Esophagus mucosa (tissue), 1 donor: ENCODE data around the gene SHISA3. TPM values are rescaled to one million over a fixed set of nuclear protein-coding genes. Genes with fewer than 3 reads are reported as not detected.
"Not testable (repeated sequence)": the region's sequence is repeated elsewhere in the genome, so short reads cannot be mapped to it uniquely, and the experiment has no call there.

Experiments
- ATAC-seq: fragments of 200-7000 bp; cut with Tn5 transposase; one replicate; pipeline ENCODE4 v1.9.1; 2020
- total RNA-seq: library from RNA; stranded (reverse); gene quantifications from one replicate; pipeline ENCODE4 v1.2.4, GENCODE V29; 2023
- donor health status: DM: yes; HTN: yes; CAD: no.

The SHISA3 gene
- not detected for total RNA-seq

DNA sequence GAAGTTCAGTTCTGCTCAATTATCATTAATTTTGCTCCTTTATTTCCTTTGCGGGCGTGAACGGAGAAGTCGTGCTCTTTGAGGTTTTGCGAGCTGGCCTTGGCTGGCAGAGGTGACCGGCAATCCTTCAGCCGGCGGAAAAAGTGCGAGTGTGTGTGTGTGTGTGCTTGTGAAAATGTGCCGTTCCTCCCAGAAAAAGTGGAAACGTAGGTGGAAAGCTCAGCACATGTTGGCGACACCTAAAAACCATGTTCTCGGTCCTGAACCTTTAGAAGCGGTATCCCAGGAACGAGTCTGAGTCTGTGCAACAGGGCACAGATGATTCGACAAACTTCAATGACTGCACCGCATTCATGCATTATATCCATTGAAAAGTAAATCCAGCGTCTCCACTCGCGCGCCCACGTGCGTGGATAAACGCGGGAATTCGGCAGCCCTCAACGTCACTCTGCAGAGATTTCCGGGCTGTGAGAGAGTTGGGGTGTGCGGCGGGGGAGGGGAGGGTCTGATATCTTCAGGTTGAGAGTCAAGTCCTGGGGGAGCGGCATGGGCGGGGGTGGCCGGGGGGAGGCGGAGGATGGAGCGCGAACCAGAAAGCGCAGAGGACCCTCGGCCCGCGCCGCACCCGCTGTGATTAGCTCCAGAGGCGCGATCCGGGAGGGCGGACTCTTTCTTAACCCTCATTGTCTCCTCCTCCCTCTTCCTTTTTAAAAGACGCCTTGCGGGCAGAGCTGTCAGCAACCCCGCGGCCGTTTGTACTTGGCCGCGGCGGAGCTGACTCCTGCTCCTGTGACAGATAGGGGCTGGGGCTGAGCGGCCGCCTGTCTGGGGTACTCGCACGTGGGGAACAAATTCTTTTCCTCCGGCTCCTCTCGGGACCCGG lies at the start of gene SHISA3:
Gene SHISA3 (plus strand): TSS at position 737 of the 883 bp plus-strand sequence. CDS start 569 bp downstream, outside the sequence.
- peak; percentile 32 for ATAC-seq

GRCh38 chr4:42348247-42348646 lies 49.0 kb upstream of the SHISA3 start:
- ATAC-seq: peak; percentile 55

DNA sequence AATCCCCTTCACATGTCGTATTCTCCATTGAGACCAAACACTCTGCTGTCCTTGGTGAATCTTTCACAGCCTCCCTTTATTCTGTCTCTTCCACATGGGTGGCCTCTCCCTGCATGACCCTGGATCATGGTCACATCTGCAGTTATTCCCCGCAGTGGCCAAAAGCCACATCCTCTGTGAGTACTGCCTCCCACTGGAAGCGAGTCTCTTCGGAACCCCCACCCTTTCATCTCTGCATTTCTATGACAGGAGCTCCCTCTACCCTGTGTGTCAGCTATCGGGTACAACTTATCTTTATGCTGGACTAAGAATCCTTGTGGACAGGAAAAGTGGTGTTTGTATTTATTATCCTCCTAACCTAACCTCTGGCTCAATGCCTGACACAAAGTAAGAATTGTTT lies 48.6 kb upstream of the SHISA3 start:
- no peak for ATAC-seq

DNA sequence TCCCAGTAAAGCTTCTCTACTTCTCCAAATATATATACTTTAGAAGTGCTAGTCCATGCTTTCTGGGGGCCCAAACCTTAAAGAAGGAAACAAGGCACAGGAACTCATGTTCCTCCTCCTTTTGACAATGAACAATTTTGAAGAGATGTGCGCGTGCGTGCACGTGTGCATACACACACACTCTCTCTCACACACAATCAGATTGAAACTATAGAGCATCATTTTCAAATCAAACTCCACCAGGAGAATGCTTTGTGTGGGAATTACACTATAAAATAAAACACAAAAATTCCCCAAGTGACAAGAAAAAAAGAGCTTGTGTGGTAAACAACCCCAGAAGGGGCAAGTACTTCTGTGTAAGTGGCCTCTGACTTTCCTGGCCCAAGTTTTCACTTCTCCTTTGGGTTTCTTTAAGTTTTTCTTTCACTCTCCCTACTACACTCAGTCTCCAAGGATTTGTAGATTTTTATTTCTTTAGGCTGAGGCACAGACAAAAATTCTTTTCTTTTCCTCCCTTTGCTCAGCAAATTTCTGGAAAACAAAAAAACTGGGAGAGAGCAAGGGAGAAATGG lies 46.6 kb upstream of the SHISA3 start:
- no peak for ATAC-seq

DNA sequence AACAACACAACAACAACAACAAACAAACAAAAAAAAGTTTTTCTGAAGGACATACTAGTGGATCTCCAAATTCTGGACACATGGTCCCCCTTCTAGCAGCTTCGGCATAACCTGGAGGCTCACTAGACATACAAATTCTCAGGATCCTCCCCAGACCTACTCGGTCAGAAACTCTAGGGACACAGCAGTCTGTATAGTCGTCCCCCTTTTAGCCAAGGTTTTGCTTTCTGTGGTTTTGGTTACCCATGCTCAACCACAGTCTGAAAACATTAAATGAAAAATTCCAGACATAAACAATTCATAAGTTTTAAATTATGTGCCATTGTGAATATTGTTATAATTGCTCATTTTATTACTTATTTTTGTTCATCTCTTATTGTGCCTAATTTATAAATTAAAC lies 45.2 kb upstream of the SHISA3 start:
- no peak for ATAC-seq

DNA sequence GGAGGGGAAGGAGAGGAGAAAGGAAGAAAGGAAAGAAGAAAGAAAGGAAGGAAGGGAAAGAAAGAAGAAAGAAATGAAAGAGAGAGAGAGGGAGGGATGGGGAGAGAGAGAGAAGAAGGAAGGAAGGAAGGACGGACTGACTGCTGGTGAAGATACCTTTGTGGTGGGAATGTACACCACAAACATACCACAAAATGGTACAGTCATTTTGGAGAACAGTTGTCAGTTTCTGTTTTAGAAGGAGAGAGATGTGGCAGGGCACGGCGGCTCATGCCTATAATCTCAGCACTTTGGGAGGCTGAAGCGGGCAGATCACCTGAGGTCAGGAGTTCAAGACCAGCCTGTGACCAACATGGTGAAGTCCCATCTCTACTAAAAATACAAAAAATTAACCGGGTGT lies 40.0 kb upstream of the SHISA3 start:
- no peak for ATAC-seq

DNA sequence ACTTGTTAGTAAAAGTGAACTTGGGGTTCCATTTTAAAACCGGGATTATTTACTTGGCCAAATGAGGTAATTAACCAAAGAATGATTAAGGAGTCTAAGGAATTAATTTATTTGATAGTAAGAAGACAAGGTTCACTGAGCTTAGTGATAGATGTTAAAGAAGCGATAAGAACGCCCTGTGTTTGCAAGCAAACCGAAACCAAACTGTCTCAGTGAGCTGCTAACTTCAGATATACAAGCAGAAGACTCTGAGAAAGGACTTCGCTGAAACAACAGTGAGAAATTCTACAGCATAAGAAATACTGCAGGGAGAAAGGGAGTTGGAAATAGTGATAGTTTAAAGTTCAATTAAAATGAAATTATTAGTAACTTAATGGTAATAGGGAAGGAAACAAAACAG lies 37.6 kb upstream of the SHISA3 start:
- ATAC-seq: no peak

DNA sequence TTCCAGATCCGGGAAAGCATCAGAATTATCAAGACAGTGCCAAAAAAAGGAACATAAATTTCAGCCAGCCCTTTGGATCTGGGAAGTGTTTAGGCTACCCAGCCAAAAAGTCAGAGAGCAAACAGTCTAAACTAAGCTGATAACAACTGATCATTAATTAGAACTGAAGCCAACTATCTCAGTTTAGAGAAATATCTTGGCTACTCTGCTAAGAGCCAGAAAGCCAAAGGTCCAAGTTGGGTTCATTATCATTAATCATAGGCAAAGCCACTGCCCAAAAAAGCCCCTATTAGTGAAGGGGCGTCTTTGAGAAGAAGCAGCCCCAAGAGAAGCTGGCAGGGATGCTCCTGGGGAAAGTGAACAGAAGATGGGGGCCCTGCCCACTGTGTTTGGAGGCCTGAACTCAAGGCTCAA lies 37.0 kb upstream of the SHISA3 start:
- ATAC-seq: no peak

- ATAC-seq: no peak
Measured at GRCh38 chr4:42361456-42361855, 35.8 kb upstream of the SHISA3 start.

- no peak for ATAC-seq
Measured at GRCh38 chr4:42362591-42362990, 34.7 kb upstream of the SHISA3 start.

DNA sequence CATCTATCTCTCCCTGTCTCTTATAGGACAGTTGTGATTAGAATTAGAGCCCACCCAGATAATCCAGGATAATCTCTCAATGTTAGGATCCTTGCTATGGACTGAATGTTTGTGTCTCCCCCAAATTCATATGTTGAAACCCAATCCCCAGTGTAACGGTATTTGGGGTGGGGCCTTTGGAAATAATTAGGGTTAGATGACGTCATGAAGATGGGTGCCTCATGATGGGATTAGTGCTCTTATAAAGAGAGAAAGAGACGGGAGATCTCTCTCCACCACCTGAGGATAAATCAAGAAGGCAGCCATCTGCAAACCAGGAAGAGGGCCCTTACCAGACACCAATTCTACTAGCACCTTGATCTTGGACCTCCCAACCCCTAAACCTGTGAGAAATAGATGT lies 33.7 kb upstream of the SHISA3 start:
- no peak for ATAC-seq

- ATAC-seq: no peak
Measured at GRCh38 chr4:42364266-42365053, 32.8 kb upstream of the SHISA3 start.

- ATAC-seq: no peak
Measured at GRCh38 chr4:42366959-42367358, 30.3 kb upstream of the SHISA3 start.

DNA sequence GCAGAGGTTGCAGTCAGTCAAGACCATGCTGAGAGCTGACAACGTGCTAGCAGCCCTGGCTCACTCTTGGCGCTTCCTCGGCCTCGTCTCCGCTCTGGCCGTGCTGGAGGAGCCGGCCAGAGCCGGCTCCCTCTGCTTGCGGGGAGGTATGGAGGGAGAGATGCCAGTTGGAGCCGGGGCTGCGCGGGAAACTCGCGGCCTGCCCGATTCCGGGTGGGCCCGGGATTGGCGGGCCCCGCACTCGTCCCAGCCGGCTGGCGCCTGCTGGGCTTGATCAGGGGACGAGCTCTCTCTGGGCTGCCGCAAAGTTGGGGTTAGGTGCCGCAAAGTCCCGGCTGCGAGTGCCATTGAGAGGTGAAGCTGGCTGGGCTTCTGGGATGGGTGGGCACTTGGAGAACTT lies 27.8 kb upstream of the SHISA3 start:
- ATAC-seq: no peak

GRCh38 chr4:42371305-42372252 lies 25.7 kb upstream of the SHISA3 start:
- ATAC-seq: no peak

GRCh38 chr4:42372303-42372702 lies 25.0 kb upstream of the SHISA3 start:
- not testable (repeated sequence) for ATAC-seq

DNA sequence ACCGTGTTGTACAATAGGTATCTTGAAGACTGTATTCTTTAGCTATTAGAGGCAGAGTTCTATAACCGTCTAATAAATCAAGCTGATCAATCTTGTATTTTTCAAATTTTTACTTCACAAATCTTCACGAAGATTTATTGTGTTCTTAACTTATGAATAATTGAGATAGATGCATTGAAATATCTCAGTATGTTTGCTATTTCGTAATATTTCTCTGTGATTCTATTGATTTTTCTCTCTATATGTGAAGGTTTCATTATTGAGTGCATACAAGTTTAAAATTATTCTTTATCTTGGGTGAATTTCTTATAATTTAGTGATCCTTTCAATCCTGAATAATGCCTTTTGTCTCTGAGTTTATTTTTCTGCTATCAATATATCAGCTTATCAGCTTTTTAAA lies 19.8 kb upstream of the SHISA3 start:
- no peak for ATAC-seq

- ATAC-seq: no peak
Measured at GRCh38 chr4:42381666-42382065, 15.6 kb upstream of the SHISA3 start.

DNA sequence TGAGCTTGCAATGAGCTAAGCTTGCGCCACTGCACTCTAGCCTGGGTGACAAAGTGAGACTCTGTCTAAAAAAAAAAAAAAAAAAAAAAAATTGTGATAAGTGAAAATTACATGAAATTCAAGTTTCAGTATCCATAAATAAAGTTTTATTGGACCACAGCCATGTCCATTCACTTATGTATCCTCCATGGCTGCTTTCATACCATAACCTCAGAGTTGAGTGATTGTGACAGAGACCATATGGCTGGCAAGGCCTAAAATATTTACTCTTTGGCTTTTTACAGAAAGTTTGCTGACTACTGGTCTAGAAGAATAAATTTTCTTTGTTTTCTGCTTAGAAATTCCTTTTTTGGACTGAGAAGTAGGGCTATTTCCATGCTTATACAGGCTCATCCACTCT lies 11.8 kb upstream of the SHISA3 start:
- ATAC-seq: no peak

DNA sequence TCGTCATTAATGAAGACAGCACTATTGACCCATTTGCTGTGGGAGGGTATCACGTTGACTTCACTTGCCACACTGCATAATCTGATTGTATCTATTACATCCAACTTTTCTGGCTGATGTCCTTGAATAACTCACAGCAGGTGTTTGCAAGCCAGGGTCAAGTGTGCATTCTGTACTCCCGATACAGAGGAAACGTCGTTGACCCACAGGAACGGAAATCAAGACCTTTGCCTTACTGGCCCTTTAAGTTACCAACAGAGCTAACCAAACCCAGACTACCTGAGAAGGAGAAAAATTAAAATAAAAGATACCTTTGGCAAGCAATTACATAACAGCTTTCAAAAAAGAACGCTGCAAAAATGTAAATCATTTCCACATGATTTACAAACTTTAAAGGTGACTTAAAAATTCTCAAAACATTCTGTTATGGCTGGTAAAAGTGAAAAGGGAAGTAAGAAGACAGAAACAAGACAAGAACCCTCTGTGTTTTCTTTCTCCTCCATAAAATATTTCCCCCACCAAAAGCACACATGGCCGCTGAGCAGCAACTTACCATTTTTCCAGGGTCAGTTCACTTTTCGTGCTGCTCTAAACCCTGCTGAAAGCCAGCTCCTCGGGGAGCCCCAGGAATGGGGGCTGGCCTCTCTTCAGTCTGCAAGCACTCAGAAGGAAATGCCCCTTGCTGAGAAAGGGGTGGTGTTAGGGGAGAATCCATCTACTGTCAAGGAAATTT lies 6.5 kb upstream of the SHISA3 start:
- no peak for ATAC-seq

- ATAC-seq: no peak
Measured at GRCh38 chr4:42391355-42391664, 6.0 kb upstream of the SHISA3 start.

GRCh38 chr4:42391981-42392380 lies 5.3 kb upstream of the SHISA3 start:
- no peak for ATAC-seq
